Measurements from ENCODE around the gene LTC4S. TPM values are rescaled to one million over a fixed set of nuclear protein-coding genes. Genes with fewer than 3 reads are reported as not detected.

Gene LTC4S
- total RNA-seq, 1 donor from 2014 or later: 5.0 TPM

DNA sequence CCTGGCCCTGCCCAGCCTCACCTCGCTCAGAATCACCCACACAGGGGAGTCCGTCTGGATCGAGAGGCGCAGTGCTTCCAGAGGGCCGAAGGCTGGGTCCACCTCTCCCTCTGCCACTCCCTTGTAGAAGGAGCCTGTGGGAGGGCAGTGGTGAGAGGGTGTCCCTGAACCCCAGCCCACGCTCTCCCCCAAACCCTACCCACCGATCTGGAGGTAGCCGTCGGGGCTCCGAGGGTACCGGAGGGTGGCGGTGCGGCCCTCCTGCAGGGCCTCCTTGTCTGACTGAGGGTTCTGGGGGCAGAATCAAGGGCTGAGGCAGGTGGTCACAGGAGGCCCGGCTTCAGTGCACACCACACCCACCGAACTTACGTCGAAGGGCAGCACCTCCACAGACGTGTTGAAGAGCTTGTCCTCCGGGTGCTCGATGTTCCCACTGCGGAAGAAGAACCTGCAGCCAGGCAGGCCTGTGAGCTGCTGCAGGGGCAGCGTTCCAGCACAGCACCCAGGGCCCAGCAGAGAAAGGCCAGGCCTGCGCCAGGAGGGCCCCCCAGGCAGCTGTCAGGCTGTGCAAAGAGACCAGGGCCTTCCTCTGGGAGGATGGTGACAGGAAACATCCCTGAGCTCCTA lies 4.5 kb downstream of the LTC4S start:
- peaks cover 9% of the 10 kb centered on the region for H3K4me1 Mint-ChIP-seq
- peaks cover 2% of the 10 kb centered on the region for H3K27me3 Mint-ChIP-seq (ENCODE audit: low read depth)
- no peak overlapping the region for H3K27ac Mint-ChIP-seq
- no peaks in the 10 kb centered on the region for H3K9me3 Mint-ChIP-seq
- no peak for DNase-seq (ENCODE audit: low spot score in 2 of 2, unreplicated experiment in 2 of 2)
- no peak overlapping the region for H3K4me3 Mint-ChIP-seq
- TF ChIP-seq, protein P1, sequence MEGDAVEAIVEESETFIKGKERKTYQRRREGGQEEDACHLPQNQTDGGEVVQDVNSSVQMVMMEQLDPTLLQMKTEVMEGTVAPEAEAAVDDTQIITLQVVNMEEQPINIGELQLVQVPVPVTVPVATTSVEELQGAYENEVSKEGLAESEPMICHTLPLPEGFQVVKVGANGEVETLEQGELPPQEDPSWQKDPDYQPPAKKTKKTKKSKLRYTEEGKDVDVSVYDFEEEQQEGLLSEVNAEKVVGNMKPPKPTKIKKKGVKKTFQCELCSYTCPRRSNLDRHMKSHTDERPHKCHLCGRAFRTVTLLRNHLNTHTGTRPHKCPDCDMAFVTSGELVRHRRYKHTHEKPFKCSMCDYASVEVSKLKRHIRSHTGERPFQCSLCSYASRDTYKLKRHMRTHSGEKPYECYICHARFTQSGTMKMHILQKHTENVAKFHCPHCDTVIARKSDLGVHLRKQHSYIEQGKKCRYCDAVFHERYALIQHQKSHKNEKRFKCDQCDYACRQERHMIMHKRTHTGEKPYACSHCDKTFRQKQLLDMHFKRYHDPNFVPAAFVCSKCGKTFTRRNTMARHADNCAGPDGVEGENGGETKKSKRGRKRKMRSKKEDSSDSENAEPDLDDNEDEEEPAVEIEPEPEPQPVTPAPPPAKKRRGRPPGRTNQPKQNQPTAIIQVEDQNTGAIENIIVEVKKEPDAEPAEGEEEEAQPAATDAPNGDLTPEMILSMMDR (IDR thresholded peaks at IDR 0.05; ENCODE audit: unreplicated experiment): no peak
- peaks cover 14% of the 10 kb centered on the region for H3K36me3 Mint-ChIP-seq

DNA sequence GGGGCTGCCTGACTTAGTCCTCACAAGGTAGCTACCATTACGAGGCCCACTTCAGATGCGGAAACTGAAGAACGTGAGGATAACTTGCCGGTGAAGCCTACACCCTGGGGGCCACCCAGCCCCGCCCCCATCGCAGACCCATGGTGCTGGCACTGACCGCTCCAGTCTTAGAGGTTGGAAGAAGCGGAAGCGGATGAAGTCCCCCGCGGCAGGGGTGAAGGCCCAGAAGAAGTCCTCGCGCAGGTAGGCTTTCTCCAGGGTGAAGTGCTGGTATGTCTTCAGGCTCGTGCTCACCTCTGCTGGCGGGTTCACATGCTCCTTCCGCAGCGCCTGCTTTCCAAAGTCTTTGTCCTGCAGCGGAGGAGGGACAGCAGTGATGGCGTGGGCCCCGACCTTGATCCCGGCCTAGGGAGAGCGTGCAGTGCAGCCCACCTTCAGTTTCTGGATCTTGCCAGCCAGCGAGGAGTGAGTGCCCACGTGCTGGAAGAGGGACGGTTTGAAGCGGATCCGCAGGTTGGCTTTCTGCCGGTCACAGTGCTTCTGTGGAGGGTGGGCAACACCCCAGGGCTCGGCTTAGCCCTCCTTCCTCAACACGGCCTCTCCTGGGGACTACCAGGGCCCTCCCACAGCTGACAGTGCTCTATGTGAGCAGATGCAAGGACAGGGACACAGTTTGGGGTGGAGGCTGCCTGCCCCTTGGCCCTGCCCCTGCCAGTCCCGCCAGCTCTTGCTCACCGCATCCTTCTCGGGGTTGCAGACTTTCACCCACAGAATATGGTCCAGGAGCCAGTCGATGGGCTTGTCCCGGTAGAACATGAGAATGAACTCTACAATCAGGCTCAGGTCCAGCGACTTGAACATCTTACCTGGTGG lies 5.2 kb downstream of the LTC4S start:
- peaks cover 14% of the 10 kb centered on the region for H3K36me3 Mint-ChIP-seq
- H3K4me3 Mint-ChIP-seq: no peak overlapping the region
- no peaks in the 10 kb centered on the region for H3K9me3 Mint-ChIP-seq
- TF ChIP-seq, protein P1 (IDR thresholded peaks at IDR 0.05; ENCODE audit: unreplicated experiment): no peak
- H3K4me1 Mint-ChIP-seq: peaks cover 15% of the 10 kb centered on the region
- DNase-seq (ENCODE audit: low spot score in 2 of 2, unreplicated experiment in 2 of 2): no peak
- H3K27me3 Mint-ChIP-seq (ENCODE audit: low read depth): peaks cover 2% of the 10 kb centered on the region
- H3K27ac Mint-ChIP-seq: no peak overlapping the region

DNA sequence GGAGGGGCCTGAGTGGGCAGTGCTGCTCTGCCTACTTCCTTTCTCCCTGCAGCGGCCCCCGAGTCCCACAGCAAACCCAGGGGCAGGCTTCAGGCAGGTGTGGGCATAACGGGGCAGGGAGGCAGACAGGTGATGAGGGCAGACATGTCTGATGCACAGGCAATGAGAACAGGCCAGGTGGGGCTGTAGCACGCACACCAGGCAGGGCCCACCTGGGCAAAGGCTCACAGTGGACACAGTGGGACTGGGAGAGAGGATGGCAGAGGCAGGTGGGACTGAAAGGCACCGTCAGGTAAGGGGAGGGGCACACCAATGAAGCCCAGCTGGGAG lies 5.8 kb downstream of the LTC4S start:
- Mint-ChIP-seq H3K4me1 (peaks cover 20% of the 10 kb centered on the region), H3K9me3 (no peaks in the 10 kb centered on the region), H3K27me3 (ENCODE audit: low read depth) (no peaks in the 10 kb centered on the region), H3K27ac (no peak overlapping the region), H3K4me3 (no peak overlapping the region), H3K36me3 (peaks cover 14% of the 10 kb centered on the region)
- no peak for DNase-seq (ENCODE audit: low spot score in 2 of 2, unreplicated experiment in 2 of 2)
- TF ChIP-seq, protein P1 (IDR thresholded peaks at IDR 0.05; ENCODE audit: unreplicated experiment): no peak

DNA sequence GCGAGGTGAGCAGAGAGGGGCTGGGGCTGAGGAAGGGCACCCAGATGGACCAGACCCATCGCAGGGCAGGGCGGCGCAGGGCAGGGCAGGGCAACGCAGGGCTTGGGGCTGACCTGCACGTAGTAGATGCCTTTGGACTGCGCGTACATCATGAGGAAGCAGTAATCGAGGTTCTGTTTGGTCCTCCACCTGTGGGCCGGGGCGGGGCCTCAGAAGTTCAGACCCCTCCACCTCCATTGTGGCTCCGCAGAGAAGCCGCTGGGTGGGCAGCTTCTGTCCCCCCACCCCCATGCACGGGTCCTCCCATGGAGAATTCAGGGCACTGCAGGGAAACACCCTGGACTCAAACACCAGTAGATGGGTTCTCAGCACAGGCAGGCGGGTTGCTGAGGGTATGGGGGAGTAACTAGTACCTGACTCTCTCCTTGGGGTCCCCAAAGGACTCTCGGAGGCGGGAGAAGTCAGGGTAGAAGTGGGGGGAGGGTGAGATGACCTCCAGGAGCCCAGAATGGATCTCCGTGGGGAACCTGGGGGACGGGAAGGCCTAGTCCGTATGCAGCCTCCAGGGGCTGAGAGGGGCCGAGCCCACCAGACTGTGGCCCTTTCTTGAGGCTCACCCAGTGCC lies 6.4 kb downstream of the LTC4S start:
- Mint-ChIP-seq H3K4me1 (peaks cover 25% of the 10 kb centered on the region), H3K36me3 (peaks cover 14% of the 10 kb centered on the region), H3K9me3 (no peaks in the 10 kb centered on the region), H3K4me3 (no peak overlapping the region), H3K27me3 (ENCODE audit: low read depth) (no peaks in the 10 kb centered on the region), H3K27ac (no peak overlapping the region)
- no peak for DNase-seq (ENCODE audit: low spot score in 2 of 2, unreplicated experiment in 2 of 2)
- TF ChIP-seq, protein P1 (IDR thresholded peaks at IDR 0.05; ENCODE audit: unreplicated experiment): no peak

DNA sequence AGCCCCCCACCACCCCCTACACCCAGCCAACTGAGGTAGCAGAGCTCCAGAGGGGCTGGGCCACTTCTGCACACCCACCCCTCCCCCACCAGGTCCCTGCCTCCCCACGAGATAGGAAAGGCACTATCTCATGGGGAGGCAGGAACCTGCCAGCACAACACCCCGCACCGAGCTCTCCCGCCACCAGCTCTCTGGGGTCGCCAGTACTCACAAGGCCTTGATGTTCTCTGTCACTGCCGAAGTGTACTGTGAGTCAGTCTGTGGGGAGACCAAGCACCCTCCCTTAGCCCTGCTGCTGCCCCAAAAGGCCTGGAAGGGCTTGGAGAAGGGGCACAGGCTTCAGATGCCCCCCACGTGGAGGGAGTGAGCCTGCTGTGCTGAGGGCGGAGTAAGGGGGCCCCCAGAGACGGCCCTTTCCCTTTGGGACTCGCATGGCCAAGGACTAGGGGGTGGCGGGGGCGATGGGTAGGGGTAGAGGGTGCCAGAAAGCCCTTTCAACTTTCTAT lies 7.0 kb downstream of the LTC4S start:
- H3K4me1 Mint-ChIP-seq: peaks cover 29% of the 10 kb centered on the region
- no peak for DNase-seq (ENCODE audit: low spot score in 2 of 2, unreplicated experiment in 2 of 2)
- TF ChIP-seq, protein P1 (IDR thresholded peaks at IDR 0.05; ENCODE audit: unreplicated experiment): no peak
- H3K36me3 Mint-ChIP-seq: peaks cover 14% of the 10 kb centered on the region
- no peak overlapping the region for H3K4me3 Mint-ChIP-seq
- no peak overlapping the region for H3K27ac Mint-ChIP-seq
- no peaks in the 10 kb centered on the region for H3K9me3 Mint-ChIP-seq
- no peaks in the 10 kb centered on the region for H3K27me3 Mint-ChIP-seq (ENCODE audit: low read depth)
